ENCODE data around the gene FUBP3.

FUBP3 gene

GRCh38 chr9:130654879-130655278 is 75.5 kb downstream of the FUBP3 start:
- H3K27ac ChIP-seq (ENCODE audit: low read depth, low read length), result no peak overlapping the region
- H4K20me1 ChIP-seq (ENCODE audit: low read depth, low read length), result no peaks in the 10 kb centered on the region
- H2AFZ ChIP-seq (ENCODE audit: low read depth, low read length, severe bottlenecking), result no peak overlapping the region
- no peak for TF ChIP-seq CTCF (IDR thresholded peaks at IDR 0.05; ENCODE audit: insufficient read depth, low read length, poor library complexity, severe bottlenecking)
- no peak for TF ChIP-seq EZH2phosphoT487 (conservative IDR thresholded peaks at IDR 0.05; ENCODE audit: low read length)
- no peak overlapping the region for H3K4me3 ChIP-seq (ENCODE audit: insufficient read depth, low read length, poor library complexity, severe bottlenecking)
- H3K27me3 ChIP-seq (ENCODE audit: low read length), result no peaks in the 10 kb centered on the region
- no peak overlapping the region for H3K4me2 ChIP-seq (ENCODE audit: low read depth, low read length, poor library complexity, severe bottlenecking)
- no peaks in the 10 kb centered on the region for H3K9me2 ChIP-seq (replicated peaks; ENCODE audit: insufficient read depth, low read length)
- no peaks in the 10 kb centered on the region for H3K79me2 ChIP-seq (ENCODE audit: insufficient read depth, low read length)
- no peaks in the 10 kb centered on the region for H3K36me3 ChIP-seq (ENCODE audit: low read length)
- H3K9ac ChIP-seq (ENCODE audit: low read length), result no peak overlapping the region
- no peaks in the 10 kb centered on the region for H3F3A ChIP-seq (ENCODE audit: insufficient read depth)
- no peaks in the 10 kb centered on the region for H3K9me3 ChIP-seq (ENCODE audit: insufficient read depth, low read length)

- TF ChIP-seq CTCF (IDR thresholded peaks at IDR 0.05; ENCODE audit: insufficient read depth, low read length, poor library complexity, severe bottlenecking) (no peak), EZH2phosphoT487 (conservative IDR thresholded peaks at IDR 0.05; ENCODE audit: low read length) (no peak)
- H3K9ac ChIP-seq (ENCODE audit: low read length), result no peak overlapping the region
- H3K4me2 ChIP-seq (ENCODE audit: low read depth, low read length, poor library complexity, severe bottlenecking), result no peak overlapping the region
- no peaks in the 10 kb centered on the region for H4K20me1 ChIP-seq (ENCODE audit: low read depth, low read length)
- H2AFZ ChIP-seq (ENCODE audit: low read depth, low read length, severe bottlenecking), result no peak overlapping the region
- no peak overlapping the region for H3K4me3 ChIP-seq (ENCODE audit: insufficient read depth, low read length, poor library complexity, severe bottlenecking)
- H3F3A ChIP-seq (ENCODE audit: insufficient read depth), result no peaks in the 10 kb centered on the region
- H3K27ac ChIP-seq (ENCODE audit: low read depth, low read length), result no peak overlapping the region
- no peaks in the 10 kb centered on the region for H3K9me2 ChIP-seq (replicated peaks; ENCODE audit: insufficient read depth, low read length)
- no peaks in the 10 kb centered on the region for H3K9me3 ChIP-seq (ENCODE audit: insufficient read depth, low read length)
- H3K79me2 ChIP-seq (ENCODE audit: insufficient read depth, low read length), result no peaks in the 10 kb centered on the region
- H3K36me3 ChIP-seq (ENCODE audit: low read length), result no peaks in the 10 kb centered on the region
- H3K27me3 ChIP-seq (ENCODE audit: low read length), result no peaks in the 10 kb centered on the region
These were observed 79.7 kb downstream of the FUBP3 start for GRCh38 chr9:130658893-130659698.

- no peak overlapping the region for H3K4me2 ChIP-seq (ENCODE audit: low read depth, low read length, poor library complexity, severe bottlenecking)
These were observed 80.4 kb downstream of the FUBP3 start for GRCh38 chr9:130659699-130660248.

More at GRCh38 chr9:130659699-130660248, 80.4 kb downstream of the FUBP3 start:
- no peak overlapping the region for H3K4me3 ChIP-seq (ENCODE audit: insufficient read depth, low read length, poor library complexity, severe bottlenecking)
- H3K9me3 ChIP-seq (ENCODE audit: insufficient read depth, low read length), result no peaks in the 10 kb centered on the region
- H3K36me3 ChIP-seq (ENCODE audit: low read length), result no peaks in the 10 kb centered on the region
- no peak overlapping the region for H3K9ac ChIP-seq (ENCODE audit: low read length)
- no peak overlapping the region for H3K27ac ChIP-seq (ENCODE audit: low read depth, low read length)
- H2AFZ ChIP-seq (ENCODE audit: low read depth, low read length, severe bottlenecking), result no peak overlapping the region
- H3K27me3 ChIP-seq (ENCODE audit: low read length), result no peaks in the 10 kb centered on the region
- H3K79me2 ChIP-seq (ENCODE audit: insufficient read depth, low read length), result no peaks in the 10 kb centered on the region
- no peaks in the 10 kb centered on the region for H3F3A ChIP-seq (ENCODE audit: insufficient read depth)
- no peak for TF ChIP-seq EZH2phosphoT487 (conservative IDR thresholded peaks at IDR 0.05; ENCODE audit: low read length)
- TF ChIP-seq CTCF (IDR thresholded peaks at IDR 0.05; ENCODE audit: insufficient read depth, low read length, poor library complexity, severe bottlenecking), result no peak
- no peaks in the 10 kb centered on the region for H3K9me2 ChIP-seq (replicated peaks; ENCODE audit: insufficient read depth, low read length)
- no peaks in the 10 kb centered on the region for H4K20me1 ChIP-seq (ENCODE audit: low read depth, low read length)

Data from SU-DHL-6 (cell line).